HepG2 (cell line): ENCODE results near the gene CLDN15. TPM values are rescaled to one million over a fixed set of nuclear protein-coding genes. Genes with fewer than 3 reads are reported as not detected.
A peak's percentile ranks its signal among the peaks of the same experiment; 100 is the strongest.

Experiments used
- ATAC-seq: fragments of 200-7000 bp; cut with Tn5 transposase; 3 replicates; pipeline ENCODE4 v1.9.1; 2020; ENCODE audit warnings: mild to moderate bottlenecking, moderate library complexity
- BruUV-seq: library from RNA; stranded (reverse); fragments of 400-500 nt; replicated peaks from 2 replicates; lab custom pipeline; 2021; lab: Mats Ljungman, UMichigan
- CTCF ChIA-PET: fragments of 300-600 bp; formaldehyde crosslinking; extraction: SDS; loops from one replicate; lab custom pipeline; 2021; ENCODE audit warnings: low total read pairs, inconsistent platforms, low intra/inter-chr PET ratio; lab: Yijun Ruan, JAX
- POLR2A ChIA-PET: fragments of 350-600 bp; sonication (Branson Sonifier 250); formaldehyde crosslinking; loops from one replicate; lab custom pipeline; 2020; ENCODE audit warnings: antibody characterized with exemption, inconsistent platforms; lab: Yijun Ruan, JAX
- DNase-seq: peaks from one replicate; pipeline ENCODE4 v3.0.0-alpha.2; 2015; ENCODE audit warnings: low spot score
- FAIRE-seq: peaks from 3 replicates; lab custom pipeline; 2011; peaks lifted over from hg19 to GRCh38; lab: Jason Lieb, UNC
- H2AFZ ChIP-seq: one replicate; pipeline ENCODE4 v1.6.1; 2011; ENCODE audit warnings: low read length, inconsistent platforms
- H3K27ac ChIP-seq: fragments of 300-600 bp; 3 replicates; pipeline ENCODE4 v1.8.0; 2011; ENCODE audit warnings: mixed run types, mild to moderate bottlenecking, mixed read lengths, low read length, inconsistent platforms; ENCODE audit not compliant: insufficient read depth; ENCODE audit errors: extremely low read length
- H3K27me3 ChIP-seq, 2 experiments: fragments of 200-600 bp in 1 of 2; 2 replicates in 1 of 2; 3 replicates in 1 of 2; pipeline versions ENCODE4 v1.6.0 to v1.8.0; 2011; ENCODE audit warnings: low read length in 2 of 2, mild to moderate bottlenecking in 2 of 2, moderate library complexity in 2 of 2, inconsistent platforms in 1 of 2; ENCODE audit not compliant: insufficient read depth in 2 of 2, control insufficient read depth in 1 of 2
- H3K36me3 ChIP-seq, 2 experiments: fragments of 200-600 bp in 1 of 2; replicated peaks in 1 of 2; 2 replicates in 1 of 2; 3 replicates in 1 of 2; pipeline versions ENCODE4 v1.5.1 to v1.8.0; 2011; ENCODE audit warnings: low read length in 2 of 2, inconsistent platforms in 1 of 2; ENCODE audit not compliant: insufficient read depth in 2 of 2, control insufficient read depth in 1 of 2
- H3K4me1 ChIP-seq: 2 replicates; pipeline ENCODE4 v1.5.1; 2012; ENCODE audit warnings: low read length, inconsistent platforms; ENCODE audit not compliant: insufficient read depth
- H3K4me2 ChIP-seq: 2 replicates; pipeline ENCODE4 v1.6.0; 2011; ENCODE audit warnings: low read depth, low read length, inconsistent platforms
- H3K4me3 ChIP-seq, 3 experiments: fragments of 200-600 bp in 1 of 3; sonication (generic), shearing (Covaris generic) in 1 of 3; replicated peaks in 1 of 3; 2 replicates each; pipeline ENCODE4 v1.5.1; 2011 to 2016; ENCODE audit warnings: low read length in 3 of 3, inconsistent platforms in 2 of 3, low read depth in 2 of 3, mild to moderate bottlenecking in 2 of 3, control low read depth in 1 of 3, mixed read lengths in 1 of 3; ENCODE audit not compliant: insufficient read depth in 1 of 3
- H3K79me2 ChIP-seq: one replicate; pipeline ENCODE4 v1.6.1; 2011; ENCODE audit warnings: low read length, inconsistent platforms; ENCODE audit not compliant: insufficient read depth
- H3K9ac ChIP-seq: 2 replicates; pipeline ENCODE4 v1.6.0; 2011; ENCODE audit warnings: mild to moderate bottlenecking, low read depth, low read length, inconsistent platforms; ENCODE audit not compliant: insufficient read depth
- H3K9me3 ChIP-seq: 2 replicates; pipeline ENCODE4 v1.5.1; 2012; ENCODE audit warnings: mild to moderate bottlenecking, low read length
- H4K20me1 ChIP-seq: 2 replicates; pipeline ENCODE4 v1.6.0; 2011; ENCODE audit warnings: inconsistent platforms, mild to moderate bottlenecking, low read length, moderate library complexity; ENCODE audit not compliant: insufficient read depth
- GATA4 ChIP-seq: sonication (generic); IDR thresholded peaks from 2 replicates; pipeline ENCODE4 v1.6.1; 2016; ENCODE audit warnings: antibody characterized with exemption, low read depth, borderline replicate concordance
- HNRNPLL ChIP-seq: fragments of 200-400 bp; formaldehyde crosslinking; IDR thresholded peaks from 2 replicates; pipeline ENCODE4 v1.6.1; 2017; ENCODE audit warnings: mild to moderate bottlenecking, low read depth, low read length; ENCODE audit not compliant: poor library complexity, severe bottlenecking
- IRF2 ChIP-seq: IDR thresholded peaks from 2 replicates; pipeline ENCODE4 v1.6.1; 2018; ENCODE audit warnings: missing genetic modification reagents, missing compliant biosample characterization
- NR2C2 ChIP-seq: sonication (generic); formaldehyde crosslinking; IDR thresholded peaks from 2 replicates; pipeline ENCODE4 v1.4.0; 2020; ENCODE audit warnings: missing genetic modification reagents, mild to moderate bottlenecking, moderate library complexity, borderline replicate concordance
- POLR2A ChIP-seq, 2 experiments: IDR thresholded peaks; 2 replicates each; pipeline ENCODE4 v1.6.1; 2011; ENCODE audit warnings: low read depth in 2 of 2, low read length in 2 of 2, mild to moderate bottlenecking in 1 of 2, moderate library complexity in 1 of 2; ENCODE audit not compliant: insufficient read depth in 1 of 2
- PRMT3 ChIP-seq: sonication (generic); formaldehyde crosslinking; IDR thresholded peaks from 2 replicates; pipeline ENCODE4 v1.8.1; 2022; ENCODE audit warnings: low read depth, mild to moderate bottlenecking, moderate library complexity, missing genetic modification reagents, borderline replicate concordance
- RXRB ChIP-seq: IDR thresholded peaks from 2 replicates; pipeline ENCODE4 v1.6.1; 2016; ENCODE audit warnings: borderline replicate concordance, missing genetic modification reagents, missing compliant biosample characterization
- SKI ChIP-seq: fragments of 450-650 bp; IDR thresholded peaks from one replicate; pipeline ENCODE4 v1.6.1; 2018; ENCODE audit warnings: mild to moderate bottlenecking; ENCODE audit not compliant: partially characterized antibody
- SRY ChIP-seq: sonication (generic); formaldehyde crosslinking; IDR thresholded peaks from 2 replicates; pipeline ENCODE4 v1.8.0; 2022; ENCODE audit warnings: mild to moderate bottlenecking, missing genetic modification reagents
- ZKSCAN8 ChIP-seq: IDR thresholded peaks from 2 replicates; pipeline ENCODE4 v1.6.1; 2016; ENCODE audit warnings: borderline replicate concordance, missing genetic modification reagents, missing compliant biosample characterization
- ZNF230 ChIP-seq: sonication (generic); formaldehyde crosslinking; IDR thresholded peaks from 2 replicates; pipeline ENCODE4 v1.4.0; 2020; ENCODE audit warnings: mild to moderate bottlenecking, missing genetic modification reagents
- ZNF329 ChIP-seq: sonication (generic); formaldehyde crosslinking; IDR thresholded peaks from 2 replicates; pipeline ENCODE4 v1.9.0; 2021; ENCODE audit warnings: low read depth, mild to moderate bottlenecking, missing genetic modification reagents
- ZNF33A ChIP-seq: sonication (generic); formaldehyde crosslinking; IDR thresholded peaks from 2 replicates; pipeline ENCODE4 v1.5.1; 2020; ENCODE audit warnings: missing genetic modification reagents, mild to moderate bottlenecking, moderate library complexity, borderline replicate concordance
- ZNF552 ChIP-seq: sonication (generic); formaldehyde crosslinking; IDR thresholded peaks from 2 replicates; pipeline ENCODE4 v1.9.0; 2022; ENCODE audit warnings: missing genetic modification reagents, mild to moderate bottlenecking, borderline replicate concordance
- ZNF607 ChIP-seq: sonication (generic); formaldehyde crosslinking; IDR thresholded peaks from 2 replicates; pipeline ENCODE4 v1.5.1; 2020; ENCODE audit warnings: missing genetic modification reagents, mild to moderate bottlenecking, borderline replicate concordance
- ZNF652 ChIP-seq: IDR thresholded peaks from 2 replicates; pipeline ENCODE4 v1.6.1; 2016; ENCODE audit warnings: low read depth, borderline replicate concordance
- ZZZ3 ChIP-seq: sonication (generic); formaldehyde crosslinking; IDR thresholded peaks from 2 replicates; pipeline ENCODE4 v1.4.0; 2020; ENCODE audit warnings: missing genetic modification reagents, mild to moderate bottlenecking, borderline replicate concordance
- WGBS: methylation state at CpG from one replicate; pipeline ENCODE4 v1.1.6; 2017; ENCODE audit warnings: low lambda C conversion rate; 5-methylcytosine and 5-hydroxymethylcytosine counted together
- in situ Hi-C: cut with HindIII; loops from 2 replicates; pipeline ENCODE4 v1.10.0; 2017; ENCODE audit warnings: low pct_unique_long_range_greater_than_20kb; ENCODE audit not compliant: extremely low pct_ligation_motif_present
- intact Hi-C: fragments of 100-400 bp; cut with micrococcal nuclease; formaldehyde crosslinking; loops from one replicate; pipeline ENCODE4 v1.10.0; 2022; ENCODE audit not compliant: unreplicated experiment
- polyA plus RNA-seq, 8 experiments: library from polyadenylated mRNA; depleted of rRNA in 3 of 8; stranded (reverse) in 7 of 8; unstranded in 1 of 8; fragments of >200 nt; fragmentation: Illumina TruSeq in 4 of 8; extraction: Trizol in 4 of 8; gene quantifications; 2 replicates each; pipeline versions ENCODE4 v1.2.1 to v1.2.3, GENCODE V29; 2011 to 2016; ENCODE audit warnings: low read depth in 4 of 8, missing spikeins in 1 of 8, mixed read lengths in 1 of 8; ENCODE audit not compliant: insufficient read depth in 1 of 8
- total RNA-seq, 5 experiments: library from RNA; depleted of rRNA; stranded (reverse); fragments of >200 nt; fragmentation: Illumina TruSeq; extraction: Trizol; gene quantifications; 2 replicates each; pipeline ENCODE4 v1.2.3, GENCODE V29; 2016; ENCODE audit warnings: low read depth in 1 of 5
- TF ChIP-seq, protein P1 (sequence below): sonication (generic); formaldehyde crosslinking; IDR thresholded peaks from 2 replicates; pipeline ENCODE4 v1.5.0; 2020; ENCODE audit warnings: missing genetic modification reagents
- TF ChIP-seq, protein P2 (sequence below): sonication (generic); formaldehyde crosslinking; IDR thresholded peaks from 2 replicates; pipeline ENCODE4 v1.9.0; 2021; ENCODE audit warnings: missing genetic modification reagents, borderline replicate concordance

Gene CLDN15
- total and polyA plus RNA-seq, 2 of the 13 experiments (the other 11 are each of a cell fraction or from before 2014, with no cell fraction given), result 7.1 to 17.8 TPM

GRCh38 chr7:101243646-101244374 lies 6.2 kb upstream of the CLDN15 start:
- H3K4me3 ChIP-seq, result peak overlapping the region; percentile 79 to 90 (median 82); a peak in 5 of 6 replicates
- ChIA-PET CTCF (interaction anchor here (0.8 to 2.3 kb wide), 4 partner anchors 9 to 100 kb away, joined by 3 to 11 read pairs (median 4); partner anchors contain the start of gene PLOD3), POLR2A (interaction anchor here (0.7 to 3.7 kb wide), 14 partner anchors 8 to 369 kb away, joined by 3 to 71 read pairs (median 4); partner anchors contain the start of genes MOGAT3, PLOD3, SRRT and UFSP1)
- H3K27ac ChIP-seq, result peak overlapping the region; percentile 76
- H3K36me3 ChIP-seq, result peaks cover 8 to 19% of the 10 kb centered on the region in 2 experiments; a peak in 4 of 5 replicates
- intact Hi-C loops, result loop anchor here (1.0 to 2.0 kb wide), 2 partner anchors 26 to 101 kb away; partner anchors contain the start of gene ZNHIT1
- peak overlapping the region; percentile 83 for H3K9ac ChIP-seq
- ATAC-seq (peak; percentile 5), DNase-seq (no peak), FAIRE-seq (no peak)
- H3K79me2 ChIP-seq, result peaks cover 21% of the 10 kb centered on the region
- in situ Hi-C loops, result no loop called here
- H3K9me3 ChIP-seq, result no peaks in the 10 kb centered on the region
- peak overlapping the region; percentile 90 for H3K4me2 ChIP-seq
- H2AFZ ChIP-seq, result no peak overlapping the region
- H3K4me1 ChIP-seq, result peaks cover 32% of the 10 kb centered on the region
- H3K27me3 ChIP-seq, result no peaks in the 10 kb centered on the region
- WGBS, result 22% methylated on average over 18 of the region's 28 CpGs
- no TSS peak for BruUV-seq
- no peaks in the 10 kb centered on the region for H4K20me1 ChIP-seq
- TF ChIP-seq HNRNPLL, result no peak
- TF ChIP-seq NR2C2 (CRISPR knock-in tag), result no peak
- no peak for TF ChIP-seq ZNF329 (CRISPR knock-in tag)
- TF ChIP-seq ZKSCAN8 (CRISPR knock-in tag), result no peak
- no peak for TF ChIP-seq SKI
- TF ChIP-seq ZNF33A (CRISPR knock-in tag), result no peak
- 0 out of 2 replicates have a peak, but pooled peaks have one; percentile 46 for TF ChIP-seq ZNF552 (CRISPR knock-in tag)
- 0 out of 2 replicates have a peak, but pooled peaks have one; percentile 15 for TF ChIP-seq ZNF652 (CRISPR knock-in tag)
- TF ChIP-seq GATA4, result no peak
- TF ChIP-seq IRF2, result 0 out of 2 replicates have a peak, but pooled peaks have one; percentile 1
- no peak for TF ChIP-seq SRY (CRISPR knock-in tag)
- 0 out of 4 replicates have a peak, but pooled peaks of 1 of the 2 experiments have one; percentile 4 for TF ChIP-seq POLR2A (IDR thresholded peaks at IDR 0.05; ENCODE audit: insufficient read depth in 1 of 2, low read depth in 2 of 2, low read length in 2 of 2)
- 0 out of 2 replicates have a peak, but pooled peaks have one; percentile 34 for TF ChIP-seq PRMT3 (CRISPR knock-in tag)
- no peak for TF ChIP-seq ZNF230 (CRISPR knock-in tag)
- TF ChIP-seq, protein P1, sequence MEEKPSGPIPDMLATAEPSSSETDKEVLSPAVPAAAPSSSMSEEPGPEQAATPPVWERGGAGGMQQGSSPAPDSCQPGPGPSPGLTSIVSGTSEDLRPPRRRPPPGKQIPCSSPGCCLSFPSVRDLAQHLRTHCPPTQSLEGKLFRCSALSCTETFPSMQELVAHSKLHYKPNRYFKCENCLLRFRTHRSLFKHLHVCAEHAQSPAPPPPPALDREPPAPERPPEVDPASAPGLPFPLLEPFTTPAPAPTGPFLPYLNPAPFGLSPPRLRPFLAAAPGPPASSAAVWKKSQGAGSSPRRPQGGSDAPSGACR (CRISPR knock-in tag), result 0 out of 2 replicates have a peak, but pooled peaks have one; percentile 15
- no peak for TF ChIP-seq RXRB (CRISPR knock-in tag)
- TF ChIP-seq, protein P2, sequence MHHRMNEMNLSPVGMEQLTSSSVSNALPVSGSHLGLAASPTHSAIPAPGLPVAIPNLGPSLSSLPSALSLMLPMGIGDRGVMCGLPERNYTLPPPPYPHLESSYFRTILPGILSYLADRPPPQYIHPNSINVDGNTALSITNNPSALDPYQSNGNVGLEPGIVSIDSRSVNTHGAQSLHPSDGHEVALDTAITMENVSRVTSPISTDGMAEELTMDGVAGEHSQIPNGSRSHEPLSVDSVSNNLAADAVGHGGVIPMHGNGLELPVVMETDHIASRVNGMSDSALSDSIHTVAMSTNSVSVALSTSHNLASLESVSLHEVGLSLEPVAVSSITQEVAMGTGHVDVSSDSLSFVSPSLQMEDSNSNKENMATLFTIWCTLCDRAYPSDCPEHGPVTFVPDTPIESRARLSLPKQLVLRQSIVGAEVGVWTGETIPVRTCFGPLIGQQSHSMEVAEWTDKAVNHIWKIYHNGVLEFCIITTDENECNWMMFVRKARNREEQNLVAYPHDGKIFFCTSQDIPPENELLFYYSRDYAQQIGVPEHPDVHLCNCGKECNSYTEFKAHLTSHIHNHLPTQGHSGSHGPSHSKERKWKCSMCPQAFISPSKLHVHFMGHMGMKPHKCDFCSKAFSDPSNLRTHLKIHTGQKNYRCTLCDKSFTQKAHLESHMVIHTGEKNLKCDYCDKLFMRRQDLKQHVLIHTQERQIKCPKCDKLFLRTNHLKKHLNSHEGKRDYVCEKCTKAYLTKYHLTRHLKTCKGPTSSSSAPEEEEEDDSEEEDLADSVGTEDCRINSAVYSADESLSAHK (CRISPR knock-in tag), result 0 out of 2 replicates have a peak, but pooled peaks have one; percentile 20
- no peak for TF ChIP-seq ZZZ3 (CRISPR knock-in tag)
- no peak for TF ChIP-seq ZNF607 (CRISPR knock-in tag)
